ENCODE measurements around the gene KLHL29. TPM values are rescaled to one million over a fixed set of nuclear protein-coding genes. Genes with fewer than 3 reads are reported as not detected.

Gene KLHL29
- polyA plus RNA-seq, 1 of the 3 experiments (the other 2 are of a cell fraction) = 4.6 TPM

DNA sequence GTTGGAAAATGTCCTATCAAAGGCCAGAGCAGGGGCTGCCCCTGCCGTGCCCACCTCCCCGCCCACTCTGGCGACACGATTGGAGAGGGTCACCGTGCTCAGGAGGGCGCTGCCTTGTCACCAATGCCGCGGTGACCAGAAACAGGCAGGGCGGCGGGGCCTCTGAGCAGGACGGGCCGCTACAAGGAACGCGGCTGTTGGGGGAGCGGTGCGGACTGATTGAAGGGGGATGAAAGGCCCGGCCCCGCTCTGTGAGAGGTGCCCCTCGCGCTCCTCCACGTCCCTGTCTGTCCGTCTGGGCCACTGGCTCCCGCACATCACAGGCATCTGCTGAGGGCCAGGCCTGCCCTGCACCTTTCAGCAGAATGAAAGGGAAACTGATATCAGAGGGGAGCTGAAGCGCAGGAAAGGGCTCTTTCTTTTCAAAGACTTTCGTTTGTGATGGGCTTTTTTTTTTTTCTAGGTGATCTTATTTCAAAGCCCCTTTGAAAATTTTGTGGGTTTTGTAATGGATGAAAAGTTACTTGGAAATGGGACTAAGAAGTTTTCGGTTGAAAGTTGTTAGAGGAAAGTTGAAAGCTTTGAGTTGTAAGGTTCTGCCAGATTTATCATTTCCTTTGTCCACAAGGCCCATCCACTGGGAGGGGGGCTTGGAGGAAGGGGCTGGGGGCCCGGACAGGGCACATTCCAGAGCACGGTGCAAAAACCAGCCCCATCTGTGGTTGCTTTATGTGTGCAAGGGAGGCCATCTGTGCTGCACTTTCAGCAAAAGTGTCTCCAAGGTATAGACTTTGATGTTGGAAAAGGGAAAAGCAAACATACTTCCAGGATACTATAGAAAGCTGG lies 244.2 kb downstream of the KLHL29 start:
- TF ChIP-seq MEF2A (IDR thresholded peaks at IDR 0.05; ENCODE audit: borderline replicate concordance, low read depth) (no peak), NRF1 (IDR thresholded peaks at IDR 0.05; ENCODE audit: low read depth, low read length) (no peak), RFX5 (IDR thresholded peaks at IDR 0.05; ENCODE audit: low read length) (no peak), REST (IDR thresholded peaks at IDR 0.05; ENCODE audit: low read depth, low read length) (no peak), RCOR1 (IDR thresholded peaks at IDR 0.05; ENCODE audit: low read length) (no peak), RXRA (IDR thresholded peaks at IDR 0.05; ENCODE audit: borderline replicate concordance, low read depth) (no peak), FOSL2 (IDR thresholded peaks at IDR 0.05; ENCODE audit: borderline replicate concordance, low read depth) (no peak), FOXM1 (IDR thresholded peaks at IDR 0.05; ENCODE audit: low read depth) (no peak), MXI1 (IDR thresholded peaks at IDR 0.05; ENCODE audit: low read depth, low read length) (no peak), TCF12 (IDR thresholded peaks at IDR 0.05) (no peak), USF2 (IDR thresholded peaks at IDR 0.05; ENCODE audit: borderline replicate concordance, low read depth, low read length) (no peak), GATA2 (CRISPR knock-in tag; IDR thresholded peaks at IDR 0.05) (no peak), EP300 (IDR thresholded peaks at IDR 0.05; ENCODE audit: borderline replicate concordance in 1 of 2, low read depth in 1 of 2, low read length in 1 of 2) (no peak)
- TF ChIP-seq, protein P1, sequence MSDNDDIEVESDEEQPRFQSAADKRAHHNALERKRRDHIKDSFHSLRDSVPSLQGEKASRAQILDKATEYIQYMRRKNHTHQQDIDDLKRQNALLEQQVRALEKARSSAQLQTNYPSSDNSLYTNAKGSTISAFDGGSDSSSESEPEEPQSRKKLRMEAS (IDR thresholded peaks at IDR 0.05; ENCODE audit: low read depth) = no peak
- TF ChIP-seq, protein P2, sequence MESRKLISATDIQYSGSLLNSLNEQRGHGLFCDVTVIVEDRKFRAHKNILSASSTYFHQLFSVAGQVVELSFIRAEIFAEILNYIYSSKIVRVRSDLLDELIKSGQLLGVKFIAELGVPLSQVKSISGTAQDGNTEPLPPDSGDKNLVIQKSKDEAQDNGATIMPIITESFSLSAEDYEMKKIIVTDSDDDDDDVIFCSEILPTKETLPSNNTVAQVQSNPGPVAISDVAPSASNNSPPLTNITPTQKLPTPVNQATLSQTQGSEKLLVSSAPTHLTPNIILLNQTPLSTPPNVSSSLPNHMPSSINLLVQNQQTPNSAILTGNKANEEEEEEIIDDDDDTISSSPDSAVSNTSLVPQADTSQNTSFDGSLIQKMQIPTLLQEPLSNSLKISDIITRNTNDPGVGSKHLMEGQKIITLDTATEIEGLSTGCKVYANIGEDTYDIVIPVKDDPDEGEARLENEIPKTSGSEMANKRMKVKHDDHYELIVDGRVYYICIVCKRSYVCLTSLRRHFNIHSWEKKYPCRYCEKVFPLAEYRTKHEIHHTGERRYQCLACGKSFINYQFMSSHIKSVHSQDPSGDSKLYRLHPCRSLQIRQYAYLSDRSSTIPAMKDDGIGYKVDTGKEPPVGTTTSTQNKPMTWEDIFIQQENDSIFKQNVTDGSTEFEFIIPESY (IDR thresholded peaks at IDR 0.05; ENCODE audit: borderline replicate concordance, low read depth) = no peak
- H2AFZ ChIP-seq (ENCODE audit: low read depth) = no peak overlapping the region
- no peaks in the 10 kb centered on the region for H3K9me3 ChIP-seq
- no peaks in the 10 kb centered on the region for H3K79me2 ChIP-seq (ENCODE audit: insufficient read depth)
- no peaks in the 10 kb centered on the region for H3F3A ChIP-seq (replicated peaks; ENCODE audit: insufficient read depth)
- no peaks in the 10 kb centered on the region for H3K36me3 ChIP-seq (replicated peaks in 1 of 2; ENCODE audit: control insufficient read depth in 1 of 2, insufficient read depth in 2 of 2, low read length in 1 of 2)
- no peak overlapping the region for H3K4me3 ChIP-seq (ENCODE audit: low read depth in 2 of 2, low read length in 1 of 2)
- H3K27me3 ChIP-seq (ENCODE audit: insufficient read depth) = no peaks in the 10 kb centered on the region
- no peak overlapping the region for H3K9ac ChIP-seq
- no peak for DNase-seq
- no peaks in the 10 kb centered on the region for H4K20me1 ChIP-seq (ENCODE audit: insufficient read depth)
- H3K27ac ChIP-seq (ENCODE audit: low read depth in 2 of 2, low read length in 1 of 2) = no peak overlapping the region
- no peak overlapping the region for H3K4me2 ChIP-seq
- peaks cover 0 to 25% of the 10 kb centered on the region in 2 experiments; a peak in 1 of 4 replicates for H3K4me1 ChIP-seq (ENCODE audit: control insufficient read depth in 1 of 2, insufficient read depth in 2 of 2, low read depth in 1 of 2, low read length in 1 of 2)
- H3K9me2 ChIP-seq = no peaks in the 10 kb centered on the region
- ChIA-PET CTCF (no interaction called here), POLR2A (no interaction called here)
- WGBS (ENCODE audit: low lambda C conversion rate) = 89% methylated on average over 28 of the region's 28 CpGs

Data from SK-N-SH (cell line).